A673 (cell line): ENCODE data around the gene OR5T2.

ENCODE experiments used
- EZH2 ChIP-seq: fragments of 200-600 bp; sonication (generic); IDR thresholded peaks from 2 replicates; pipeline ENCODE4 v1.6.1; 2017; ENCODE audit warnings: borderline replicate concordance, low read depth, mild to moderate bottlenecking, mixed read lengths, antibody characterized with exemption, low read length; ENCODE audit not compliant: poor library complexity, severe bottlenecking
- TF ChIP-seq, protein P1 (sequence below): fragments of 300-800, 200-600 bp; sonication (generic); conservative IDR thresholded peaks from 2 replicates; pipeline ENCODE4 v1.5.1; 2017; ENCODE audit warnings: low read depth, mild to moderate bottlenecking, antibody characterized with exemption, low read length, moderate library complexity, mixed read lengths

DNA sequence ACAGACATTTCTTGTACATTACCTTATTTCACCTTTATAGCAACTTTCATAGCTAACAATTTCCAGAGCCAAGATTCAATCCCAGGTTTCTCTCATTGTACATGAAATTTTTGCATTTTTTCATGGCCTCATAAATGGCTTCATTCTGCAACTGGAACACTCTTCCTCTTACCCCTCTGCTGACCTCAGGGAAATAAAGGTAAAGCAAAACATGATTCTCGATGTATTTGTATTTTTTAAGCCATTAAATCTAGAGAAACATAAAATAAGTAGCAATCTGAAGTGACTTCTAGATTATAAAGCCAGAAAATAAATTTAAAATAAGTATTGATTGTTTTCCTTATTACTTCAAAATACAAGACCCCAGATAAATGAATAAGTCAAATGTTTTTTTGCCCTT, at the start of gene OR5T2:
- no peak for TF ChIP-seq EZH2
- TF ChIP-seq, protein P1, sequence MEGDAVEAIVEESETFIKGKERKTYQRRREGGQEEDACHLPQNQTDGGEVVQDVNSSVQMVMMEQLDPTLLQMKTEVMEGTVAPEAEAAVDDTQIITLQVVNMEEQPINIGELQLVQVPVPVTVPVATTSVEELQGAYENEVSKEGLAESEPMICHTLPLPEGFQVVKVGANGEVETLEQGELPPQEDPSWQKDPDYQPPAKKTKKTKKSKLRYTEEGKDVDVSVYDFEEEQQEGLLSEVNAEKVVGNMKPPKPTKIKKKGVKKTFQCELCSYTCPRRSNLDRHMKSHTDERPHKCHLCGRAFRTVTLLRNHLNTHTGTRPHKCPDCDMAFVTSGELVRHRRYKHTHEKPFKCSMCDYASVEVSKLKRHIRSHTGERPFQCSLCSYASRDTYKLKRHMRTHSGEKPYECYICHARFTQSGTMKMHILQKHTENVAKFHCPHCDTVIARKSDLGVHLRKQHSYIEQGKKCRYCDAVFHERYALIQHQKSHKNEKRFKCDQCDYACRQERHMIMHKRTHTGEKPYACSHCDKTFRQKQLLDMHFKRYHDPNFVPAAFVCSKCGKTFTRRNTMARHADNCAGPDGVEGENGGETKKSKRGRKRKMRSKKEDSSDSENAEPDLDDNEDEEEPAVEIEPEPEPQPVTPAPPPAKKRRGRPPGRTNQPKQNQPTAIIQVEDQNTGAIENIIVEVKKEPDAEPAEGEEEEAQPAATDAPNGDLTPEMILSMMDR = no peak
